HepG2 (cell line): Measurements from ENCODE around the gene KCNQ1OT1. TPM values are rescaled to one million over a fixed set of nuclear protein-coding genes. Genes with fewer than 3 reads are reported as not detected.

ENCODE experiments used
- GABPB1 ChIP-seq: IDR thresholded peaks from 2 replicates; pipeline ENCODE4 v1.6.1; 2016; ENCODE audit warnings: mild to moderate bottlenecking, missing genetic modification reagents, moderate library complexity, missing compliant biosample characterization
- HNRNPK ChIP-seq: fragments of 200-400 bp; formaldehyde crosslinking; IDR thresholded peaks from 2 replicates; pipeline ENCODE4 v1.6.1; 2018; ENCODE audit warnings: low read length, low read depth, moderate library complexity, mild to moderate bottlenecking; ENCODE audit not compliant: poor library complexity, severe bottlenecking
- MAFF ChIP-seq: IDR thresholded peaks from 2 replicates; pipeline ENCODE4 v1.6.1; 2011; ENCODE audit warnings: low read depth, low read length, improper control_type of control experiment
- SMAD1 ChIP-seq: sonication (generic); formaldehyde crosslinking; IDR thresholded peaks from 2 replicates; pipeline ENCODE4 v1.4.0; 2020; ENCODE audit warnings: missing genetic modification reagents, low read depth, mild to moderate bottlenecking, borderline replicate concordance
- TOE1 ChIP-seq: sonication (generic); formaldehyde crosslinking; IDR thresholded peaks from 2 replicates; pipeline ENCODE4 v1.4.0; 2020; ENCODE audit warnings: mild to moderate bottlenecking, missing genetic modification reagents
- ZNF407 ChIP-seq: sonication (generic); formaldehyde crosslinking; IDR thresholded peaks from one replicate; pipeline ENCODE4 v1.5.1; 2020; ENCODE audit warnings: mild to moderate bottlenecking, missing genetic modification reagents; ENCODE audit errors: not compliant biosample characterization
- ZNF605 ChIP-seq: sonication (generic); formaldehyde crosslinking; IDR thresholded peaks from 2 replicates; pipeline ENCODE4 v1.8.0; 2022; ENCODE audit warnings: mild to moderate bottlenecking, missing genetic modification reagents
- ZNF782 ChIP-seq: sonication (generic); formaldehyde crosslinking; IDR thresholded peaks from 2 replicates; pipeline ENCODE4 v1.4.0; 2020; ENCODE audit warnings: missing genetic modification reagents, mild to moderate bottlenecking, borderline replicate concordance
- polyA plus RNA-seq, 8 experiments: library from polyadenylated mRNA; depleted of rRNA in 3 of 8; stranded (reverse) in 7 of 8; unstranded in 1 of 8; fragments of >200 nt; fragmentation: Illumina TruSeq in 4 of 8; extraction: Trizol in 4 of 8; gene quantifications; 2 replicates each; pipeline versions ENCODE4 v1.2.1 to v1.2.3, GENCODE V29; 2011 to 2016; ENCODE audit warnings: low read depth in 4 of 8, missing spikeins in 1 of 8, mixed read lengths in 1 of 8; ENCODE audit not compliant: insufficient read depth in 1 of 8
- total RNA-seq, 5 experiments: library from RNA; depleted of rRNA; stranded (reverse); fragments of >200 nt; fragmentation: Illumina TruSeq; extraction: Trizol; gene quantifications; 2 replicates each; pipeline ENCODE4 v1.2.3, GENCODE V29; 2016; ENCODE audit warnings: low read depth in 1 of 5
- TF ChIP-seq, protein P1 (sequence below): sonication (generic); formaldehyde crosslinking; IDR thresholded peaks from 2 replicates; pipeline ENCODE4 v1.4.0; 2020; ENCODE audit warnings: mild to moderate bottlenecking, missing genetic modification reagents
- TF ChIP-seq, protein P2 (sequence below), 2 experiments: sonication (generic) in 1 of 2; formaldehyde crosslinking in 1 of 2; IDR thresholded peaks; 2 replicates each; pipeline versions ENCODE4 v1.6.1 to v1.9.0; 2014 to 2022; ENCODE audit warnings: antibody characterized with exemption in 1 of 2, borderline replicate concordance in 1 of 2, inconsistent platforms in 1 of 2, low read depth in 1 of 2, missing genetic modification reagents in 1 of 2

KCNQ1OT1 gene
- total and polyA plus RNA-seq, 2 of the 13 experiments (the other 11 are each of a cell fraction or from before 2014, with no cell fraction given), result 1.3 to 18.9 TPM

- TF ChIP-seq, protein P1, sequence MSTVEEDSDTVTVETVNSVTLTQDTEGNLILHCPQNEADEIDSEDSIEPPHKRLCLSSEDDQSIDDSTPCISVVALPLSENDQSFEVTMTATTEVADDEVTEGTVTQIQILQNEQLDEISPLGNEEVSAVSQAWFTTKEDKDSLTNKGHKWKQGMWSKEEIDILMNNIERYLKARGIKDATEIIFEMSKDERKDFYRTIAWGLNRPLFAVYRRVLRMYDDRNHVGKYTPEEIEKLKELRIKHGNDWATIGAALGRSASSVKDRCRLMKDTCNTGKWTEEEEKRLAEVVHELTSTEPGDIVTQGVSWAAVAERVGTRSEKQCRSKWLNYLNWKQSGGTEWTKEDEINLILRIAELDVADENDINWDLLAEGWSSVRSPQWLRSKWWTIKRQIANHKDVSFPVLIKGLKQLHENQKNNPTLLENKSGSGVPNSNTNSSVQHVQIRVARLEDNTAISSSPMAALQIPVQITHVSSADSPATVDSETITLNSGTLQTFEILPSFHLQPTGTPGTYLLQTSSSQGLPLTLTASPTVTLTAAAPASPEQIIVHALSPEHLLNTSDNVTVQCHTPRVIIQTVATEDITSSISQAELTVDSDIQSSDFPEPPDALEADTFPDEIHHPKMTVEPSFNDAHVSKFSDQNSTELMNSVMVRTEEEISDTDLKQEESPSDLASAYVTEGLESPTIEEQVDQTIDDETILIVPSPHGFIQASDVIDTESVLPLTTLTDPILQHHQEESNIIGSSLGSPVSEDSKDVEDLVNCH (CRISPR knock-in tag), result no peak
- TF ChIP-seq ZNF407 (CRISPR knock-in tag) (peak; percentile 51), TOE1 (CRISPR knock-in tag) (no peak), HNRNPK (peak; percentile 96), SMAD1 (CRISPR knock-in tag) (no peak), ZNF605 (no peak; the same call in 1 of the 2 replicates), ZNF782 (CRISPR knock-in tag) (no peak), MAFF (no peak), GABPB1 (CRISPR knock-in tag) (peak; percentile 50; the same call in 1 of the 2 replicates)
- TF ChIP-seq, protein P2, sequence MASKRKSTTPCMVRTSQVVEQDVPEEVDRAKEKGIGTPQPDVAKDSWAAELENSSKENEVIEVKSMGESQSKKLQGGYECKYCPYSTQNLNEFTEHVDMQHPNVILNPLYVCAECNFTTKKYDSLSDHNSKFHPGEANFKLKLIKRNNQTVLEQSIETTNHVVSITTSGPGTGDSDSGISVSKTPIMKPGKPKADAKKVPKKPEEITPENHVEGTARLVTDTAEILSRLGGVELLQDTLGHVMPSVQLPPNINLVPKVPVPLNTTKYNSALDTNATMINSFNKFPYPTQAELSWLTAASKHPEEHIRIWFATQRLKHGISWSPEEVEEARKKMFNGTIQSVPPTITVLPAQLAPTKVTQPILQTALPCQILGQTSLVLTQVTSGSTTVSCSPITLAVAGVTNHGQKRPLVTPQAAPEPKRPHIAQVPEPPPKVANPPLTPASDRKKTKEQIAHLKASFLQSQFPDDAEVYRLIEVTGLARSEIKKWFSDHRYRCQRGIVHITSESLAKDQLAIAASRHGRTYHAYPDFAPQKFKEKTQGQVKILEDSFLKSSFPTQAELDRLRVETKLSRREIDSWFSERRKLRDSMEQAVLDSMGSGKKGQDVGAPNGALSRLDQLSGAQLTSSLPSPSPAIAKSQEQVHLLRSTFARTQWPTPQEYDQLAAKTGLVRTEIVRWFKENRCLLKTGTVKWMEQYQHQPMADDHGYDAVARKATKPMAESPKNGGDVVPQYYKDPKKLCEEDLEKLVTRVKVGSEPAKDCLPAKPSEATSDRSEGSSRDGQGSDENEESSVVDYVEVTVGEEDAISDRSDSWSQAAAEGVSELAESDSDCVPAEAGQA (IDR thresholded peaks at IDR 0.05; ENCODE audit: low read depth), result no peak
- TF ChIP-seq, protein P2 (CRISPR knock-in tag; IDR thresholded peaks at IDR 0.05; ENCODE audit: borderline replicate concordance), result no peak
Measured at GRCh38 chr11:2561696-2562581, 137.9 kb downstream of the KCNQ1OT1 start (continued).
